ENCODE results near the gene ADAP1. TPM values are rescaled to one million over a fixed set of nuclear protein-coding genes. Genes with fewer than 3 reads are reported as not detected.
A peak's percentile ranks its signal among the peaks of the same experiment; 100 is the strongest.

ADAP1 gene
- total and polyA plus RNA-seq, 2 of the 13 experiments (the other 11 are each of a cell fraction or from before 2014, with no cell fraction given), result 10.5 to 24.6 TPM

- TF ChIP-seq KIAA2018 (CRISPR knock-in tag; IDR thresholded peaks at IDR 0.05; ENCODE audit: borderline replicate concordance), result no peak
- no peak for TF ChIP-seq ATF1 (CRISPR knock-in tag; IDR thresholded peaks at IDR 0.05)
- TF ChIP-seq THYN1 (CRISPR knock-in tag; IDR thresholded peaks at IDR 0.05; ENCODE audit: borderline replicate concordance, low read depth), result no peak
- no peak; the same call in 1 of the 2 replicates for TF ChIP-seq ZNF556 (CRISPR knock-in tag; IDR thresholded peaks at IDR 0.05; ENCODE audit: borderline replicate concordance)
- TF ChIP-seq ZNF552 (CRISPR knock-in tag; IDR thresholded peaks at IDR 0.05; ENCODE audit: borderline replicate concordance), result peak; percentile 29; the same call in 1 of the 2 replicates
- TF ChIP-seq, protein P1, sequence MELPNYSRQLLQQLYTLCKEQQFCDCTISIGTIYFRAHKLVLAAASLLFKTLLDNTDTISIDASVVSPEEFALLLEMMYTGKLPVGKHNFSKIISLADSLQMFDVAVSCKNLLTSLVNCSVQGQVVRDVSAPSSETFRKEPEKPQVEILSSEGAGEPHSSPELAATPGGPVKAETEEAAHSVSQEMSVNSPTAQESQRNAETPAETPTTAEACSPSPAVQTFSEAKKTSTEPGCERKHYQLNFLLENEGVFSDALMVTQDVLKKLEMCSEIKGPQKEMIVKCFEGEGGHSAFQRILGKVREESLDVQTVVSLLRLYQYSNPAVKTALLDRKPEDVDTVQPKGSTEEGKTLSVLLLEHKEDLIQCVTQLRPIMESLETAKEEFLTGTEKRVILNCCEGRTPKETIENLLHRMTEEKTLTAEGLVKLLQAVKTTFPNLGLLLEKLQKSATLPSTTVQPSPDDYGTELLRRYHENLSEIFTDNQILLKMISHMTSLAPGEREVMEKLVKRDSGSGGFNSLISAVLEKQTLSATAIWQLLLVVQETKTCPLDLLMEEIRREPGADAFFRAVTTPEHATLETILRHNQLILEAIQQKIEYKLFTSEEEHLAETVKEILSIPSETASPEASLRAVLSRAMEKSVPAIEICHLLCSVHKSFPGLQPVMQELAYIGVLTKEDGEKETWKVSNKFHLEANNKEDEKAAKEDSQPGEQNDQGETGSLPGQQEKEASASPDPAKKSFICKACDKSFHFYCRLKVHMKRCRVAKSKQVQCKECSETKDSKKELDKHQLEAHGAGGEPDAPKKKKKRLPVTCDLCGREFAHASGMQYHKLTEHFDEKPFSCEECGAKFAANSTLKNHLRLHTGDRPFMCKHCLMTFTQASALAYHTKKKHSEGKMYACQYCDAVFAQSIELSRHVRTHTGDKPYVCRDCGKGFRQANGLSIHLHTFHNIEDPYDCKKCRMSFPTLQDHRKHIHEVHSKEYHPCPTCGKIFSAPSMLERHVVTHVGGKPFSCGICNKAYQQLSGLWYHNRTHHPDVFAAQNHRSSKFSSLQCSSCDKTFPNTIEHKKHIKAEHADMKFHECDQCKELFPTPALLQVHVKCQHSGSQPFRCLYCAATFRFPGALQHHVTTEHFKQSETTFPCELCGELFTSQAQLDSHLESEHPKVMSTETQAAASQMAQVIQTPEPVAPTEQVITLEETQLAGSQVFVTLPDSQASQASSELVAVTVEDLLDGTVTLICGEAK (IDR thresholded peaks at IDR 0.05), result no peak
- TF ChIP-seq, protein P1 (CRISPR knock-in tag; IDR thresholded peaks at IDR 0.05), result peak; percentile 45; the same call in 1 of the 2 replicates
- TF ChIP-seq ATF6 (CRISPR knock-in tag; conservative IDR thresholded peaks at IDR 0.05), result no peak
- no peak for TF ChIP-seq AGO2 (optimal IDR thresholded peaks at IDR 0.05; ENCODE audit: low read depth, low read length)
These were observed 5.9 kb upstream of the ADAP1 start (continued) for GRCh38 chr7:960269-960871.
